Bronchial epithelial cell (primary cell): ENCODE data around the gene HEATR3. TPM values are rescaled to one million over a fixed set of nuclear protein-coding genes. Genes with fewer than 3 reads are reported as not detected.

Experiments used
- DNase-seq: peaks from one replicate; pipeline ENCODE4 v3.0.0-alpha.2; 2010; ENCODE audit warnings: low read depth
- FAIRE-seq: peaks from 2 replicates; lab custom pipeline; 2011; peaks lifted over from hg19 to GRCh38; lab: Jason Lieb, UNC
- H3K27me3 ChIP-seq: 2 replicates; pipeline ENCODE4 v1.5.1; 2011; ENCODE audit warnings: low read length; ENCODE audit not compliant: control insufficient read depth, insufficient read depth
- H3K36me3 ChIP-seq: 2 replicates; pipeline ENCODE4 v1.5.1; 2011; ENCODE audit warnings: low read length; ENCODE audit not compliant: control insufficient read depth, insufficient read depth
- H3K4me3 ChIP-seq: 2 replicates; pipeline ENCODE4 v1.5.1; 2011; ENCODE audit warnings: mild to moderate bottlenecking, low read depth, low read length, control low read depth
- total RNA-seq: library from RNA; depleted of rRNA; stranded (reverse); fragments of >200 nt; gene quantifications from 2 replicates; pipeline ENCODE4 v1.2.1, GENCODE V29; 2014
- TF ChIP-seq, protein P1 (sequence below): IDR thresholded peaks from 2 replicates; pipeline ENCODE4 v1.5.1; 2011; ENCODE audit warnings: mild to moderate bottlenecking, moderate library complexity, low read length, control low read depth, inconsistent platforms; ENCODE audit not compliant: insufficient read depth, severe bottlenecking

Gene HEATR3
- total RNA-seq, 1 donor from 2014 or later, result 16.1 TPM

DNA sequence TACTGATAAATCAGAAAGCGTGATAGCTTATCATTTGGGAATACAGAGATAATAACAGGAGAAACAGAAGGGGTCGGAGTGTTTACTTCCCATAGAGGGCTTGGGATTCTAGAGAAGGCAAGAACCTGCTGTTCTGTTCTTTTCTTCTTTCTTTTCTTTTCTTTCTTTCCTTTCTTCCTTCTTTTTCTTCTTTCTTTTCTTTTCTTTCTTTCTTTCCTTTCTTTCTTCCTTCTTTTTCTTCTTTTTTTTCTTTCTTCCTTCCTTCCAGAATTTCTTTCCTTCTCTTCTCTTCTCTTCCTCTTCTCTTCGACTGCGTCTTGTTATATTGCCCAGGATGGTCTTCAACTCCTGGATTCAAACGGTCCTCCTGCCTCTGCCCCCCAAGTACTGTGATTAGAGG is 22.4 kb upstream of the HEATR3 start:
- Histone ChIP-seq H3K27me3 (no peaks in the 10 kb centered on the region), H3K36me3 (no peaks in the 10 kb centered on the region), H3K4me3 (no peak overlapping the region)
- FAIRE-seq (no peak), DNase-seq (no peak)
- TF ChIP-seq, protein P1, sequence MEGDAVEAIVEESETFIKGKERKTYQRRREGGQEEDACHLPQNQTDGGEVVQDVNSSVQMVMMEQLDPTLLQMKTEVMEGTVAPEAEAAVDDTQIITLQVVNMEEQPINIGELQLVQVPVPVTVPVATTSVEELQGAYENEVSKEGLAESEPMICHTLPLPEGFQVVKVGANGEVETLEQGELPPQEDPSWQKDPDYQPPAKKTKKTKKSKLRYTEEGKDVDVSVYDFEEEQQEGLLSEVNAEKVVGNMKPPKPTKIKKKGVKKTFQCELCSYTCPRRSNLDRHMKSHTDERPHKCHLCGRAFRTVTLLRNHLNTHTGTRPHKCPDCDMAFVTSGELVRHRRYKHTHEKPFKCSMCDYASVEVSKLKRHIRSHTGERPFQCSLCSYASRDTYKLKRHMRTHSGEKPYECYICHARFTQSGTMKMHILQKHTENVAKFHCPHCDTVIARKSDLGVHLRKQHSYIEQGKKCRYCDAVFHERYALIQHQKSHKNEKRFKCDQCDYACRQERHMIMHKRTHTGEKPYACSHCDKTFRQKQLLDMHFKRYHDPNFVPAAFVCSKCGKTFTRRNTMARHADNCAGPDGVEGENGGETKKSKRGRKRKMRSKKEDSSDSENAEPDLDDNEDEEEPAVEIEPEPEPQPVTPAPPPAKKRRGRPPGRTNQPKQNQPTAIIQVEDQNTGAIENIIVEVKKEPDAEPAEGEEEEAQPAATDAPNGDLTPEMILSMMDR, result no peak

DNA sequence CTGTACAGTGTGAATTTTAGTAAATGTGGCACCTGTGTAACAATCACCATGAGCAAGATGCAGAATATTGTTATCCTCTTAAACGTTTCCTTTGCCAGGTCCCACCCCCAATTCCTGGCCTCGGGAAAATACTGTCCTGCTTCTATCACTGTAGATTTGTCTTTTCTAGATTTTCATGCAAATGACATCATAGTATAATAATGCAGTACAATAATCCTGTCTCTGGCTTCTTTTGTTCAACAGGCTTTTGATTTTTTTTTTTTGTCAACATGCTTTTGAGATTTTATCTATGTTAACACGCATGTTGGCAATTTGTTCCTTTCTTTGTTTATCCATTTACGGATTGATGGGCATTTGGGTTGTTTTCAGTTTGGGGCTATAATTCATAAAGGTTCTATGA is 20.4 kb upstream of the HEATR3 start:
- DNase-seq, result no peak
- H3K4me3 ChIP-seq, result no peak overlapping the region
- TF ChIP-seq, protein P1, result no peak
- FAIRE-seq, result no peak
- H3K27me3 ChIP-seq, result no peaks in the 10 kb centered on the region
- no peaks in the 10 kb centered on the region for H3K36me3 ChIP-seq

DNA sequence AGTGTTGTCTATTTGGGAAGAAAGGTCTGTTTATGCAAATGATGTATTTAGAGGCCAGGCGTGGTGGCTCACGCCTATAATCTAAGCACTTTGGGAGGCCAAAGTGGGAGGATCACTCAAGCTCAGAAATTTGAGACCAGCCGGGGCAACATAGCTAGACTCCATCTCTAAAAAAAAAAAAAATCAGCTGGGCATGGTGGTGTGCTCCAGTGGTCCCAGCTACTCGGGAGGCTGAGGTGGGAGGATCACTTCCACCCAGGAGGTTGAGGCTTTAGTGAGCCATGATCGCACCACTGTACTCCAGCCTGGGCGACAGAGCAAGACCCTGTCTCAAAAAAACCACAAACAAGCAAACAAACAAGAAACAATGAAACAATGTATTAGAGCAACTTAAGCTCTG is 18.9 kb upstream of the HEATR3 start:
- H3K4me3 ChIP-seq, result no peak overlapping the region
- TF ChIP-seq, protein P1, result no peak
- H3K27me3 ChIP-seq, result no peaks in the 10 kb centered on the region
- H3K36me3 ChIP-seq, result no peaks in the 10 kb centered on the region
- DNase-seq (no peak), FAIRE-seq (no peak)

DNA sequence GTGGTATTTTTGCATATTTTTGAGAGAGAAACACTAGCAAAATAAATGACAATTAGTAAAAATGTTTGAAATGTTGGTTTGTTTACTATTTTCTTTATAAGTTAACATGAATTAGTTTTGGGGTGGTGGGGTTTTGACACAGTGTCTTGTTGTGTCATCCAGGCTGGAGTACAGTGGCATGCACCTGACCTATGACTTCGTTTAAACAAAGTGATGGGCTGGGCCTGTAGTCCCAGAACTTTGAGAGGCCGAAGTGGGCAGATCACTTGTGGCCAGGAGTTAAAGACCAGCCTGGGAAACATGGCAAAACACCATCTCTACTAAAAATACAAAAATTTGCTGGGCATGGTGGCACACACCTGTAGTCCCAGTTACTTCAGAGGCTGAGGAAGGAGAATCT is 17.9 kb upstream of the HEATR3 start:
- Histone ChIP-seq H3K4me3 (no peak overlapping the region), H3K36me3 (no peaks in the 10 kb centered on the region), H3K27me3 (no peaks in the 10 kb centered on the region)
- TF ChIP-seq, protein P1, result no peak
- FAIRE-seq (no peak), DNase-seq (no peak)

DNA sequence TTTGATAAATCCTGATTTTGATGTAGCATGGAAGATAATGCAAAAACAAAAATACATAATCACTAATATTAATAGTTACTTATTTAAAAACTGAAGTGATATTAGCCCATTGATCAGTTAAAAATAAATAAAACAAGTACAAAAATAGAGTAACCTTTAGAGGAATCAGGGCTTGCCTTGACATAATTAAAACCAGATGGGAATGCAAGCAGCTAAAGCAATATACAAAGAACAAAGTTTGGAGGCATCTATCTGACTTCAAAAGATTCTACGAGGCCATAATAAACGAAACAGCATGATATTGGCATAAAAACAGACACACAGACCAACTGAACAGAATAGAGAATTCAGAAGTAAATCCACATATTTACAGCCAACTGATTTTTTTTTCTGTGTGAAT is 15.0 kb upstream of the HEATR3 start:
- H3K27me3 ChIP-seq, result no peaks in the 10 kb centered on the region
- no peak overlapping the region for H3K4me3 ChIP-seq
- TF ChIP-seq, protein P1, result no peak
- DNase-seq (no peak), FAIRE-seq (no peak)
- H3K36me3 ChIP-seq, result no peaks in the 10 kb centered on the region

DNA sequence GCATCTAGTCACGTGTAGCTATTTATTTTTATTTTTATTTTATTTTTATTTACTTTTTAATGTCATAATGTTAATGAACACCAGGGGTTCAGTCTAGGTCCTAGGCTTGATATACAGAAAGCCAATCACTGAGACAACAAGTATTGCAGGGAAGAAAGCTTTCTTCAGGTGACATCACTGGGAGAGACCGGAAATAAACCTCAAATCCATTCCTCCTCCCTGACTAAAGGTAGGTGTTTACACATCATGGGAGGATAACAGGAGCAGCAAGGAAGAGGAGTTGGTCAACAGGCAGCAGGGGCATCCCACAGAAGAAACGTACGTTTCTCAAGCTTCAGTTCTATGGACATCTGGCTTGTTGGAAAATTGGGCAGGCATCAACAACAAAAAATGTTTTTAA is 9.5 kb upstream of the HEATR3 start:
- no peak for FAIRE-seq
- TF ChIP-seq, protein P1, result no peak
- H3K4me3 ChIP-seq, result no peak overlapping the region
- H3K27me3 ChIP-seq, result no peaks in the 10 kb centered on the region
- DNase-seq, result no peak
- no peaks in the 10 kb centered on the region for H3K36me3 ChIP-seq
